Measurements from ENCODE around the gene MAGEA9. TPM values are rescaled to one million over a fixed set of nuclear protein-coding genes. Genes with fewer than 3 reads are reported as not detected.
A peak's percentile ranks its signal among the peaks of the same experiment; 100 is the strongest.

The MAGEA9 gene
- total and polyA plus RNA-seq, 9 of the 15 experiments (the other 6 are each of a cell fraction or from before 2014, with no cell fraction given) = 0.08 to 1.0 (median 0.25) TPM; not detected in 4

- intact Hi-C loops (cut with micrococcal nuclease) (no loop called here), in situ Hi-C loops (cut with MboI) (no loop called here)
- ATAC-seq (peak; percentile 76), DNase-seq (ENCODE audit: extremely low read depth in 1 of 4, low spot score in 3 of 4) (peak in 2 of 4 experiments; percentile 16 to 54), FAIRE-seq (no peak)
- CTCF ChIA-PET (ENCODE audit: low intra/inter-chr PET ratio) = no interaction called here
- Histone ChIP-seq H3K79me2 (ENCODE audit: control insufficient read depth, insufficient read depth, low read length) (no peaks in the 10 kb centered on the region), H3K9me3 (replicated peaks; ENCODE audit: control insufficient read depth, insufficient read depth, low read depth, low read length) (no peaks in the 10 kb centered on the region), H3K27ac (ENCODE audit: extremely low read depth, low read depth, low read length) (no peak overlapping the region), H3K9ac (ENCODE audit: insufficient read depth in 1 of 2, low read depth in 2 of 2, low read length in 2 of 2) (no peak overlapping the region), H4K20me1 (replicated peaks; ENCODE audit: control insufficient read depth, insufficient read depth, low read length) (no peaks in the 10 kb centered on the region), H3K36me3 (ENCODE audit: control insufficient read depth, insufficient read depth, low read length) (no peaks in the 10 kb centered on the region), H3K4me3 (no peak overlapping the region), H3K4me1 (replicated peaks in 1 of 2; ENCODE audit: control insufficient read depth in 2 of 2, insufficient read depth in 2 of 2, low read length in 2 of 2) (no peaks in the 10 kb centered on the region; a peak in 1 of 5 replicates), H3K4me2 (ENCODE audit: insufficient read depth, low read length) (no peak overlapping the region), H2AFZ (ENCODE audit: low read depth, low read length) (no peak overlapping the region), H3K9me1 (ENCODE audit: control insufficient read depth, insufficient read depth, low read length) (no peaks in the 10 kb centered on the region), H3K27me3 (ENCODE audit: control insufficient read depth in 2 of 2, insufficient read depth in 2 of 2, low read length in 2 of 2) (no peaks in the 10 kb centered on the region)
- POLR2A ChIA-PET = no interaction called here
- BruUV-seq (replicated peaks) = no TSS peak
- WGBS (ENCODE audit: insufficient coverage, low coverage, missing lambda C conversion rate) = 5% methylated on average over 3 of the region's 3 CpGs
- TF ChIP-seq REST (IDR thresholded peaks at IDR 0.05; ENCODE audit: borderline replicate concordance) (peak; percentile 12; the same call in 1 of the 2 replicates), REST (CRISPR knock-in tag; IDR thresholded peaks at IDR 0.05; ENCODE audit: low read depth) (no peak), KLF13 (tag; IDR thresholded peaks at IDR 0.05; ENCODE audit: borderline replicate concordance, low read depth) (no peak), RAD21 (CRISPR knock-in tag; conservative IDR thresholded peaks at IDR 0.05 in 1 of 2, IDR thresholded peaks at IDR 0.05 in 1 of 2) (peak; percentile 16 to 44; a peak in 2 of 4 replicates), TFAP4 (CRISPR knock-in tag; IDR thresholded peaks at IDR 0.05; ENCODE audit: borderline replicate concordance) (no peak), ZNF124 (CRISPR knock-in tag; IDR thresholded peaks at IDR 0.05) (no peak), CBX8 (IDR thresholded peaks at IDR 0.05; ENCODE audit: borderline replicate concordance, extremely low read depth, low read depth, low read length, poor library complexity, severe bottlenecking) (no peak), CREB1 (IDR thresholded peaks at IDR 0.05) (no peak), CREB1 (CRISPR knock-in tag; IDR thresholded peaks at IDR 0.05) (no peak), ZBTB12 (CRISPR knock-in tag; IDR thresholded peaks at IDR 0.05) (no peak)
Observed at GRCh38 chrX:149825424-149825823, 43.7 kb downstream of the MAGEA9 start.

Measured in K562 (cell line).